ENCODE data around the gene HOXD11.

DNA sequence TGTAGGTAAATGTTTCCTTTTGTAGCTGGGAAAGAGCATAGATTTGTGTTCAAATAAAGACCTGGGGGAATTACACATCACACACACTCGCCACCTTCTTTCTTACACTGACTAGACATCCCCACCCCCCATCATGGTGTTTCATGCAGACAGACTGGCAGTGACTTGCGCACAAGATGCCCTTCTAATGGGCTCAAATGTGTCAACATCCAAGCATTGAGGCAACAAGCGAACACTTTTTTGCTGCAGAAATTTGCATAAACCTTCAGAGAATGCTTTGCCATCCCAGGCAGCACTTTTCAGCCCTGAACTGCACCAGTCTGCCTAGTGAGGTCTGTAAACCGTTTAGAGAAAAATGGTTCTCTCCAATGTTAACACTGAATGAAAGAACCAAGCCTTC is 27.0 kb downstream of the HOXD11 start:
- no peak for TF ChIP-seq POLR2A (IDR thresholded peaks at IDR 0.05; ENCODE audit: extremely low read depth, insufficient read length)
- TF ChIP-seq, protein P1, sequence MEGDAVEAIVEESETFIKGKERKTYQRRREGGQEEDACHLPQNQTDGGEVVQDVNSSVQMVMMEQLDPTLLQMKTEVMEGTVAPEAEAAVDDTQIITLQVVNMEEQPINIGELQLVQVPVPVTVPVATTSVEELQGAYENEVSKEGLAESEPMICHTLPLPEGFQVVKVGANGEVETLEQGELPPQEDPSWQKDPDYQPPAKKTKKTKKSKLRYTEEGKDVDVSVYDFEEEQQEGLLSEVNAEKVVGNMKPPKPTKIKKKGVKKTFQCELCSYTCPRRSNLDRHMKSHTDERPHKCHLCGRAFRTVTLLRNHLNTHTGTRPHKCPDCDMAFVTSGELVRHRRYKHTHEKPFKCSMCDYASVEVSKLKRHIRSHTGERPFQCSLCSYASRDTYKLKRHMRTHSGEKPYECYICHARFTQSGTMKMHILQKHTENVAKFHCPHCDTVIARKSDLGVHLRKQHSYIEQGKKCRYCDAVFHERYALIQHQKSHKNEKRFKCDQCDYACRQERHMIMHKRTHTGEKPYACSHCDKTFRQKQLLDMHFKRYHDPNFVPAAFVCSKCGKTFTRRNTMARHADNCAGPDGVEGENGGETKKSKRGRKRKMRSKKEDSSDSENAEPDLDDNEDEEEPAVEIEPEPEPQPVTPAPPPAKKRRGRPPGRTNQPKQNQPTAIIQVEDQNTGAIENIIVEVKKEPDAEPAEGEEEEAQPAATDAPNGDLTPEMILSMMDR (IDR thresholded peaks at IDR 0.05; ENCODE audit: low read depth, low read length), result no peak
